ENCODE measurements around the gene ZNF433. TPM values are rescaled to one million over a fixed set of nuclear protein-coding genes. Genes with fewer than 3 reads are reported as not detected.

Gene ZNF433
- total RNA-seq, 1 donor = 5.1 TPM

DNA sequence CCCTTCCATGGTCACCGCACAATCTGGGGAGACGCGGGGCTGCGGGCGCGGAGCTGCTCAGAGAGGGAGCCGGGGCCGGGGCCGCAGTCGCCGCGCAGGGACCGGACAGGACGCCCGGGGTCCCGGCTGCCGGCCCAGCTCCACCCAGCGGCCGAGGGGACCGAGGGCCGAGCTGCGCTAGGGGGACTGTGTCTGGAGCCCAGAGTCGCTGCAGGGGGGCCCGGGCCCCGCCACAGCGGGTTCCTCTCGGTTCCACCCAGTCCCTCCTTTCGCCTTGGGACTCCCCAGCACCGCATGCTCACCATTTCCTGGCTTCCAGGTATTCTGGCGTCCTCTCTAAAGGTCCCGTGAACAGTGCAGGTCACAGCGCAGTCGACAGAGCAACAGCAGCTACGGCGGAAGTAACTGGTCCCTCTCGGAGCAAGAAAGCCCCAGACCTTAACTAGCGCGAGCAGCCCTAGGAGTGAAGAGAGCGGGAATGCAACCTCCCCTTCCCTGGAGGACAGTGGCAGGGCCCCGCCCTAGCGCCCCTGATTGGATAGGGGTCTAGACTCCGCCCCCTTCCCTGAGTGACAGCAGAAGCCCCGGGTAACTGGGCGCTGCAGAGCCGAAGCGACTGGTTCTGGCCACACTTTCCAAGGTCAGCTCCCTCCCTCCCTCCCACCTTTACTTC lies 17.2 kb upstream of the ZNF433 start, which contains the start of gene ZNF878:
ZNF878 (minus strand) TSS at position 465 of the 673 bp plus-strand sequence; CDS start at position 305, 160 bp downstream.
- Histone ChIP-seq H3K27ac (ENCODE audit: low read depth, low read length) (no peak within 1 kb of the TSS), H3K36me3 (ENCODE audit: insufficient read depth, low read length) (no peaks in the 10 kb centered on the region), H3K27me3 (ENCODE audit: insufficient read depth, low read length) (no peaks in the 10 kb centered on the region), H3K79me2 (ENCODE audit: insufficient read depth, low read length) (no peaks in the 10 kb centered on the region), H3K9me3 (ENCODE audit: low read depth, low read length) (no peaks in the 10 kb centered on the region), H3K4me2 (ENCODE audit: insufficient read depth, low read length) (peak within 1 kb of the TSS; percentile 99), H3K4me1 (ENCODE audit: insufficient read depth, low read length) (peaks cover 4% of the 10 kb centered on the region), H3K4me3 (ENCODE audit: insufficient read depth, low read length) (peak within 1 kb of the TSS; percentile 85), H2AFZ (ENCODE audit: low read length) (peak within 1 kb of the TSS; percentile 99), H4K20me1 (ENCODE audit: insufficient read depth, low read length) (no peaks in the 10 kb centered on the region)
- DNase-seq (ENCODE audit: insufficient read length, low spot score, missing footprints) = peak; percentile 95
- TF ChIP-seq, protein P1, sequence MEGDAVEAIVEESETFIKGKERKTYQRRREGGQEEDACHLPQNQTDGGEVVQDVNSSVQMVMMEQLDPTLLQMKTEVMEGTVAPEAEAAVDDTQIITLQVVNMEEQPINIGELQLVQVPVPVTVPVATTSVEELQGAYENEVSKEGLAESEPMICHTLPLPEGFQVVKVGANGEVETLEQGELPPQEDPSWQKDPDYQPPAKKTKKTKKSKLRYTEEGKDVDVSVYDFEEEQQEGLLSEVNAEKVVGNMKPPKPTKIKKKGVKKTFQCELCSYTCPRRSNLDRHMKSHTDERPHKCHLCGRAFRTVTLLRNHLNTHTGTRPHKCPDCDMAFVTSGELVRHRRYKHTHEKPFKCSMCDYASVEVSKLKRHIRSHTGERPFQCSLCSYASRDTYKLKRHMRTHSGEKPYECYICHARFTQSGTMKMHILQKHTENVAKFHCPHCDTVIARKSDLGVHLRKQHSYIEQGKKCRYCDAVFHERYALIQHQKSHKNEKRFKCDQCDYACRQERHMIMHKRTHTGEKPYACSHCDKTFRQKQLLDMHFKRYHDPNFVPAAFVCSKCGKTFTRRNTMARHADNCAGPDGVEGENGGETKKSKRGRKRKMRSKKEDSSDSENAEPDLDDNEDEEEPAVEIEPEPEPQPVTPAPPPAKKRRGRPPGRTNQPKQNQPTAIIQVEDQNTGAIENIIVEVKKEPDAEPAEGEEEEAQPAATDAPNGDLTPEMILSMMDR (IDR thresholded peaks at IDR 0.05; ENCODE audit: extremely low read depth, low read depth, low read length) = no peak

DNA sequence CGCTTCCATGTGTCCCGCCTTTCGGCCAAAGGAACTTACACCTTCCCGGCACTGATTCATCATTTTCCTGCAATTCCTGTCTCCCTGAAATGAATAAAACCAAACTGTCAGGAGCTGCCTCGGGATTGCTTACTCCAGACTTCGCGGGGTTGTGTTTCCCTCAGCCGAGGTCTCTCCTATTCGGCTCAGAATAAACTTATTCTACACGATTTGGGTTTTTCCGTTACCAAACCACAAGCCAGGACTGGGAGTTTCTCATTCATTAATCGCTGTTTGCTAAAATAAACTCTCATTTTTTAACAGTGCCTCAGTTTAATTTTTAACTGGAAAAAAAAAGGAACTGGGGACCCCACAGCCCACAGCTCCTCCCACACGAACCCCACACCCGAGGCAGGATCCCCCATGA lies 16.6 kb upstream of the ZNF433 start:
- Histone ChIP-seq H3K4me1 (ENCODE audit: insufficient read depth, low read length) (peaks cover 4% of the 10 kb centered on the region), H3K9me3 (ENCODE audit: low read depth, low read length) (no peaks in the 10 kb centered on the region), H3K4me2 (ENCODE audit: insufficient read depth, low read length) (peak overlapping the region; percentile 99), H3K27ac (ENCODE audit: low read depth, low read length) (no peak overlapping the region), H3K36me3 (ENCODE audit: insufficient read depth, low read length) (no peaks in the 10 kb centered on the region), H3K27me3 (ENCODE audit: insufficient read depth, low read length) (no peaks in the 10 kb centered on the region), H3K4me3 (ENCODE audit: insufficient read depth, low read length) (peak overlapping the region; percentile 85), H4K20me1 (ENCODE audit: insufficient read depth, low read length) (no peaks in the 10 kb centered on the region), H2AFZ (ENCODE audit: low read length) (peak overlapping the region; percentile 99), H3K79me2 (ENCODE audit: insufficient read depth, low read length) (no peaks in the 10 kb centered on the region)
- DNase-seq (ENCODE audit: insufficient read length, low spot score, missing footprints) = peak; percentile 85
- TF ChIP-seq, protein P1 (IDR thresholded peaks at IDR 0.05; ENCODE audit: extremely low read depth, low read depth, low read length) = no peak

DNA sequence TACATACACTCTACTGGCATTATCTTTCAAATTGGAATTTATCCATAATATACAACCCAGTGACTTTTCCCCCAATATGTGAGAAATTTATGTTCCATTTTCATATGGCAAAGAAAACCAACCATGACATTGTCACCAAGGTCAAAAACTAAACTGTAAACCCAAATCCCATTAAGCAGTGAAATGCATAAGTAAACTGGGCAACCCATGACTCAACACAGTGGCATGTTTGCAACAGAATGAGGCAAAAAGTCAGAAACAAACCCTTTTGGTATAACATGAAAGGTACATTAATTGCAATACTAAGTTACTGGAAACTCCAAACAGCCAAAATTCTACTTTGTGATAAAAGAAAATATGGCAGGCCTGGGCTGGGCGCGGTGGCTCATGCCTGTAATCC lies 12.4 kb upstream of the ZNF433 start:
- TF ChIP-seq, protein P1 (IDR thresholded peaks at IDR 0.05; ENCODE audit: extremely low read depth, low read depth, low read length) = no peak
- no peaks in the 10 kb centered on the region for H3K36me3 ChIP-seq (ENCODE audit: insufficient read depth, low read length)
- H3K4me3 ChIP-seq (ENCODE audit: insufficient read depth, low read length) = no peak overlapping the region
- no peaks in the 10 kb centered on the region for H4K20me1 ChIP-seq (ENCODE audit: insufficient read depth, low read length)
- no peaks in the 10 kb centered on the region for H3K79me2 ChIP-seq (ENCODE audit: insufficient read depth, low read length)
- H3K27ac ChIP-seq (ENCODE audit: low read depth, low read length) = no peak overlapping the region
- no peaks in the 10 kb centered on the region for H3K27me3 ChIP-seq (ENCODE audit: insufficient read depth, low read length)
- DNase-seq (ENCODE audit: insufficient read length, low spot score, missing footprints) = no peak
- no peak overlapping the region for H3K4me2 ChIP-seq (ENCODE audit: insufficient read depth, low read length)
- H3K4me1 ChIP-seq (ENCODE audit: insufficient read depth, low read length) = peaks cover 4% of the 10 kb centered on the region
- peaks cover 11% of the 10 kb centered on the region for H3K9me3 ChIP-seq (ENCODE audit: low read depth, low read length)
- H2AFZ ChIP-seq (ENCODE audit: low read length) = no peak overlapping the region

DNA sequence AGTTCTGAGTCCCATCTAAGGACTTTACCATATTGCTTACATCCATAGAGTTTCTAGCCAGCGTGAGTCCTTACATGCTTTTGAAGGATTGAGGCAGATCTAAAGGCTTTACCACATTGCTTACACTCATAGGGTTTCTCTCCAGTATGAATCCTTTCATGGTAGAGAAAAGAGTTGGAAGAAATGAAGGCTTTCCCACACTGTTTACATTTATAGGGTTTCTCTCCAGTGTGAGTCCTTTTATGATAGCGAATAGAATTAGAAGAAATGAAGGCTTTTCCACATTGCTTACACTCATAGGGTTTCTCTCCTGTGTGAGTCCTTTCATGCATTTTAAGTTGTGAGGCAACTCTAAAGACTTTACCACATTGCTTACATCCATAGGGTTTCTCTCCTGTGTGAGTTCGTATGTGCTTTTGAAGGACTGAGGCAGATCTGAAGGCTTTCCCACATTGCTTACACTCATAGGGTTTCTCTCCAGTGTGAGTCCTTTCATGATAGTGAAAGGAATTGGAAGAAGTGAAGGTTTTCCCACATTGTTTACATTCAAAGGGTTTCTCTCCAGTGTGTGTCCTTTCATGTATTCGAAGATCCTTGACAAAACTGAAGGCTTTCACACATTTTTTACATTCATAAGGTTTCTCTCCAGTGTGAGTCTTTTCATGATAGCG lies 8.4 kb upstream of the ZNF433 start:
- H4K20me1 ChIP-seq (ENCODE audit: insufficient read depth, low read length) = no peaks in the 10 kb centered on the region
- no peak for DNase-seq (ENCODE audit: insufficient read length, low spot score, missing footprints)
- no peak overlapping the region for H2AFZ ChIP-seq (ENCODE audit: low read length)
- H3K27me3 ChIP-seq (ENCODE audit: insufficient read depth, low read length) = no peaks in the 10 kb centered on the region
- H3K4me1 ChIP-seq (ENCODE audit: insufficient read depth, low read length) = no peaks in the 10 kb centered on the region
- peaks cover 16% of the 10 kb centered on the region for H3K9me3 ChIP-seq (ENCODE audit: low read depth, low read length)
- H3K4me2 ChIP-seq (ENCODE audit: insufficient read depth, low read length) = no peak overlapping the region
- H3K4me3 ChIP-seq (ENCODE audit: insufficient read depth, low read length) = no peak overlapping the region
- no peaks in the 10 kb centered on the region for H3K36me3 ChIP-seq (ENCODE audit: insufficient read depth, low read length)
- TF ChIP-seq, protein P1 (IDR thresholded peaks at IDR 0.05; ENCODE audit: extremely low read depth, low read depth, low read length) = no peak
- H3K79me2 ChIP-seq (ENCODE audit: insufficient read depth, low read length) = no peaks in the 10 kb centered on the region
- no peak overlapping the region for H3K27ac ChIP-seq (ENCODE audit: low read depth, low read length)
